OCI-LY1 (cell line): Measurements from ENCODE around the gene CLTRN.

ENCODE experiments used
- H2AFZ ChIP-seq: fragments of 200-600 bp; sonication (generic), shearing (Covaris generic); 2 replicates; pipeline ENCODE4 v1.6.0; 2014; ENCODE audit warnings: antibody characterized with exemption, mild to moderate bottlenecking, low read length
- H3F3A ChIP-seq: fragments of 200-600 bp; sonication (generic), shearing (Covaris generic); 2 replicates; pipeline ENCODE4 v1.6.0; 2014; ENCODE audit warnings: mild to moderate bottlenecking, antibody characterized with exemption, low read length, moderate library complexity; ENCODE audit not compliant: insufficient read depth
- H3K27ac ChIP-seq: fragments of 200-600 bp; sonication (generic); 2 replicates; pipeline ENCODE4 v1.5.1; 2014; ENCODE audit warnings: low read length, mixed run types, mild to moderate bottlenecking, low read depth; ENCODE audit not compliant: poor library complexity, severe bottlenecking
- H3K27me3 ChIP-seq: fragments of 200-600 bp; sonication (generic); 2 replicates; pipeline ENCODE4 v1.6.0; 2014; ENCODE audit warnings: antibody characterized with exemption, mild to moderate bottlenecking, low read length, moderate library complexity; ENCODE audit not compliant: insufficient read depth
- H3K36me3 ChIP-seq: fragments of 200-600 bp; sonication (generic); 2 replicates; pipeline ENCODE4 v1.6.1; 2014; ENCODE audit warnings: mild to moderate bottlenecking, antibody characterized with exemption, low read length, moderate library complexity, mixed read lengths; ENCODE audit not compliant: insufficient read depth
- H3K4me1 ChIP-seq: fragments of 200-600 bp; sonication (generic); 2 replicates; pipeline ENCODE4 v1.5.1; 2014; ENCODE audit warnings: mild to moderate bottlenecking, low read length, moderate library complexity; ENCODE audit not compliant: insufficient read depth, severe bottlenecking
- H3K4me2 ChIP-seq: fragments of 200-600 bp; sonication (generic), shearing (Covaris generic); 2 replicates; pipeline ENCODE4 v1.6.1; 2014; ENCODE audit warnings: low read length
- H3K4me3 ChIP-seq: fragments of 200-600 bp; sonication (generic); 2 replicates; pipeline ENCODE4 v1.5.1; 2014; ENCODE audit warnings: low read length, low read depth, mild to moderate bottlenecking, mixed read lengths; ENCODE audit not compliant: poor library complexity, severe bottlenecking
- H3K79me2 ChIP-seq: fragments of 200-600 bp; shearing (Covaris generic); 2 replicates; pipeline ENCODE4 v1.6.1; 2016; ENCODE audit warnings: mixed run types, low read length, mixed read lengths; ENCODE audit not compliant: insufficient read depth
- H3K9ac ChIP-seq: fragments of 200-600 bp; sonication (generic), shearing (Covaris generic); 2 replicates; pipeline ENCODE4 v1.6.1; 2014; ENCODE audit warnings: mild to moderate bottlenecking, low read length, mixed read lengths
- H3K9me2 ChIP-seq: fragments of 200-600 bp; sonication (generic), shearing (Covaris generic); 2 replicates; pipeline ENCODE4 v1.6.1; 2014; ENCODE audit warnings: low read depth, mild to moderate bottlenecking, low read length, mixed read lengths
- H3K9me3 ChIP-seq: fragments of 200-600 bp; shearing (Covaris generic); 2 replicates; pipeline ENCODE4 v1.6.1; 2014; ENCODE audit warnings: low read length, mixed read lengths
- H4K20me1 ChIP-seq: fragments of 200-600 bp; sonication (generic), shearing (Covaris generic); 2 replicates; pipeline ENCODE4 v1.6.0; 2016; ENCODE audit warnings: mild to moderate bottlenecking, low read length; ENCODE audit not compliant: insufficient read depth
- EZH2 ChIP-seq: fragments of 200-600 bp; sonication (generic), shearing (Covaris generic); IDR thresholded peaks from 2 replicates; pipeline ENCODE4 v1.8.0; 2017; ENCODE audit warnings: borderline replicate concordance, mixed run types, mild to moderate bottlenecking, antibody characterized with exemption, low read length, moderate library complexity, mixed read lengths
- TF ChIP-seq, protein P1 (sequence below): fragments of 200-600 bp; sonication (generic), shearing (Covaris generic); IDR thresholded peaks from 2 replicates; pipeline ENCODE4 v1.5.1; 2017; ENCODE audit warnings: mild to moderate bottlenecking, antibody characterized with exemption, low read length, moderate library complexity, mixed read lengths

The CLTRN gene

DNA sequence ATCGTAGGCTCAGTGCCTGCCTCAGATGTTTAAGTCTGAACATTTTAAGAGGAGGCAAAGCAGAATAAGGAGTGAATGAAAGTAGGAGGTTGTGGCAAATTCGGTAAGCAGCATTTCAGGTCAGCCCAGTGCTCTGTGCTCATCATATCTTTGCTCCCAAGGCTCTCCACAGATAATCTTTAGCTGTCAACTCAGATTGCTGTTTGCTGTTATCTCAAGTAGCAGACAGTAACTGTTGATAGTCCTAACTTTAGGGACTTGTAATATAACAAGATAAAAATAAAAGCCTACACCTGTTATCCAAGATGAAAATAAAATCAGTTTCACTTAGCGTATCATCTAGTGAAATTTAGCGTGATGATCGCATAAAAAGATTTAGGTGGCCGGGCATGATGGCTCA, 18.6 kb upstream of the CLTRN start:
- no peak overlapping the region for H3K27ac ChIP-seq

DNA sequence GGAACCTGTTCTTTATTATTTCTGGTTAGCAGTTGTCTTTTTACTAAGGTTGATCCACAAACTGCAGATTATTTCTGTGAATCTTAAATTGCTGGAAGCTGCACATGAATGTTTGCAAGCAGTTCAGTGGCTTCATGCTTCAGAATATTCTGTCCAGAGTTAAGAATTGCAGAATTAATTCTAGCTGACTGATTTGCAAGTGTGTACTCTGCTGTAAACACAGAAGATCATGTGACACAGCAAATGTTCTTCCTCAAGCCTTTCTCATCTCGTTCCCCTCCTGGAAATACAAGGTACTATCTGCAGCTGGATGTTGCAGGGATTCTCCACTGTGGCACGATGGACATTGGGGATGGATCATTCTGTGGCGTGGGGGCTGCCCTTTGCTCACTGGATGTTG, 16.8 kb upstream of the CLTRN start:
- Histone ChIP-seq H3K4me2 (no peak overlapping the region), H3K27me3 (no peaks in the 10 kb centered on the region), H3K9me2 (no peaks in the 10 kb centered on the region), H3K9ac (no peak overlapping the region), H2AFZ (no peak overlapping the region), H3F3A (no peaks in the 10 kb centered on the region), H3K9me3 (no peaks in the 10 kb centered on the region), H3K27ac (no peak overlapping the region), H3K4me3 (no peak overlapping the region), H3K79me2 (peaks cover 15% of the 10 kb centered on the region), H3K36me3 (peaks cover 9% of the 10 kb centered on the region; the same call in 1 of the 2 replicates), H4K20me1 (no peaks in the 10 kb centered on the region), H3K4me1 (peaks cover 12% of the 10 kb centered on the region)
- no peak for TF ChIP-seq EZH2
- TF ChIP-seq, protein P1, sequence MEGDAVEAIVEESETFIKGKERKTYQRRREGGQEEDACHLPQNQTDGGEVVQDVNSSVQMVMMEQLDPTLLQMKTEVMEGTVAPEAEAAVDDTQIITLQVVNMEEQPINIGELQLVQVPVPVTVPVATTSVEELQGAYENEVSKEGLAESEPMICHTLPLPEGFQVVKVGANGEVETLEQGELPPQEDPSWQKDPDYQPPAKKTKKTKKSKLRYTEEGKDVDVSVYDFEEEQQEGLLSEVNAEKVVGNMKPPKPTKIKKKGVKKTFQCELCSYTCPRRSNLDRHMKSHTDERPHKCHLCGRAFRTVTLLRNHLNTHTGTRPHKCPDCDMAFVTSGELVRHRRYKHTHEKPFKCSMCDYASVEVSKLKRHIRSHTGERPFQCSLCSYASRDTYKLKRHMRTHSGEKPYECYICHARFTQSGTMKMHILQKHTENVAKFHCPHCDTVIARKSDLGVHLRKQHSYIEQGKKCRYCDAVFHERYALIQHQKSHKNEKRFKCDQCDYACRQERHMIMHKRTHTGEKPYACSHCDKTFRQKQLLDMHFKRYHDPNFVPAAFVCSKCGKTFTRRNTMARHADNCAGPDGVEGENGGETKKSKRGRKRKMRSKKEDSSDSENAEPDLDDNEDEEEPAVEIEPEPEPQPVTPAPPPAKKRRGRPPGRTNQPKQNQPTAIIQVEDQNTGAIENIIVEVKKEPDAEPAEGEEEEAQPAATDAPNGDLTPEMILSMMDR = no peak

More for the DNA sequence above, 18.6 kb upstream of the CLTRN start:
- no peak overlapping the region for H3K4me3 ChIP-seq
- no peak for TF ChIP-seq EZH2
- TF ChIP-seq, protein P1 = no peak
- no peaks in the 10 kb centered on the region for H3K4me1 ChIP-seq
- no peaks in the 10 kb centered on the region for H3K27me3 ChIP-seq
- H3F3A ChIP-seq = no peaks in the 10 kb centered on the region
- no peaks in the 10 kb centered on the region for H3K9me2 ChIP-seq
- no peak overlapping the region for H2AFZ ChIP-seq
- H3K36me3 ChIP-seq = peaks cover 9% of the 10 kb centered on the region; the same call in 1 of the 2 replicates
- H3K79me2 ChIP-seq = no peaks in the 10 kb centered on the region
- H3K9ac ChIP-seq = no peak overlapping the region
- no peaks in the 10 kb centered on the region for H4K20me1 ChIP-seq
- no peaks in the 10 kb centered on the region for H3K9me3 ChIP-seq
- no peak overlapping the region for H3K4me2 ChIP-seq

DNA sequence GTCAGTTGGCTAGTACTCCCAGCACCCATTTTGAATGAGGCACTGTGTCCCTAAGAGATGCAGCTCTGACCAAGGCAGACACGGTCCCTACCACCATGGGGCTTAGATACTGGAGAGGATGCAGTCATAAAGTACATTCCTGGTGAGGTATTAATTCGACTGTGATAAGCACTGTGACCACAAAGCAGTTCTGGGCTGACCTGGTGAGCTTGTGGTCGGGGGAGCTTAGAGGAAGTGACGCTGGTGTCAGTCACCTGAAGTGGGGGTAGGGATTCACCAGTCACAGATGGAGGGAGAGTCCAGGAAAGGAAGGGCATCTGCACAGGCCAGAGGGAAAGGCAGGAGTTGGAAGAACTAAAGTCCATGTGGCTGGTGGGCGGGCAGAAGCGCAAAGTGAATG, 15.8 kb upstream of the CLTRN start:
- TF ChIP-seq, protein P1 = no peak
- no peak for TF ChIP-seq EZH2
- peaks cover 13% of the 10 kb centered on the region for H3K4me1 ChIP-seq
- no peak overlapping the region for H3K4me2 ChIP-seq
- no peak overlapping the region for H3K4me3 ChIP-seq
- no peaks in the 10 kb centered on the region for H3K9me3 ChIP-seq
- no peak overlapping the region for H3K9ac ChIP-seq
- no peak overlapping the region for H2AFZ ChIP-seq
- no peak overlapping the region for H3K27ac ChIP-seq
- no peaks in the 10 kb centered on the region for H4K20me1 ChIP-seq
- H3K27me3 ChIP-seq = no peaks in the 10 kb centered on the region
- peaks cover 20% of the 10 kb centered on the region for H3K79me2 ChIP-seq
- peaks cover 9% of the 10 kb centered on the region; the same call in 1 of the 2 replicates for H3K36me3 ChIP-seq
- no peaks in the 10 kb centered on the region for H3F3A ChIP-seq
- H3K9me2 ChIP-seq = no peaks in the 10 kb centered on the region
